K562 (cell line): ENCODE data around the gene OR2B2. TPM values are rescaled to one million over a fixed set of nuclear protein-coding genes. Genes with fewer than 3 reads are reported as not detected.

Source experiments
- ATAC-seq: fragments of 200-7000 bp; cut with Tn5 transposase; 3 replicates; pipeline ENCODE4 v1.9.1; 2020; ENCODE audit warnings: moderate library complexity
- BruUV-seq: library from RNA; stranded (reverse); fragments of 400-500 nt; replicated peaks from 2 replicates; lab custom pipeline; 2021; lab: Mats Ljungman, UMichigan
- CTCF ChIA-PET: fragments of 300-600 bp; formaldehyde crosslinking; extraction: SDS; loops from one replicate; lab custom pipeline; 2021; ENCODE audit warnings: low intra/inter-chr PET ratio; lab: Yijun Ruan, JAX
- POLR2A ChIA-PET: fragments of 300-600, 350-650 bp; sonication (Branson Sonifier 250); formaldehyde crosslinking; extraction: SDS; loops from one replicate; lab custom pipeline; 2021; ENCODE audit warnings: antibody characterized with exemption, inconsistent platforms; lab: Yijun Ruan, JAX
- DNase-seq, 4 experiments: peaks; one replicate each; pipeline versions ENCODE4 v3.0.0 to v3.0.0-alpha.2; 2011 to 2018; ENCODE audit warnings: low spot score in 3 of 4, mixed read lengths in 3 of 4; ENCODE audit errors: extremely low read depth in 1 of 4
- FAIRE-seq: peaks from 2 replicates; lab custom pipeline; 2011; peaks lifted over from hg19 to GRCh38; lab: Jason Lieb, UNC
- H2AFZ ChIP-seq: 2 replicates; pipeline ENCODE4 v1.6.0; 2011; ENCODE audit warnings: low read depth, low read length, control low read depth, inconsistent platforms
- H3K27ac ChIP-seq: fragments of 200-600 bp; 3 replicates; pipeline ENCODE4 v1.8.0; 2011; ENCODE audit warnings: low read depth, mild to moderate bottlenecking, control low read depth, inconsistent platforms, low read length, moderate library complexity, mixed read lengths; ENCODE audit errors: extremely low read depth
- H3K27me3 ChIP-seq, 2 experiments: fragments of 300-600 bp in 1 of 2; 2 replicates in 1 of 2; 3 replicates in 1 of 2; pipeline versions ENCODE4 v1.6.0 to v1.8.0; 2011; ENCODE audit warnings: inconsistent platforms in 2 of 2, low read length in 2 of 2, mild to moderate bottlenecking in 1 of 2, mixed read lengths in 1 of 2, moderate library complexity in 1 of 2; ENCODE audit not compliant: control insufficient read depth in 2 of 2, insufficient read depth in 2 of 2
- H3K36me3 ChIP-seq: fragments of 300-600 bp; 3 replicates; pipeline ENCODE4 v1.8.0; 2011; ENCODE audit warnings: mild to moderate bottlenecking, low read length, inconsistent platforms; ENCODE audit not compliant: control insufficient read depth, insufficient read depth
- H3K4me1 ChIP-seq, 2 experiments: fragments of 200-600 bp in 1 of 2; replicated peaks in 1 of 2; 2 replicates in 1 of 2; 3 replicates in 1 of 2; pipeline versions ENCODE4 v1.5.1 to v1.8.0; 2011; ENCODE audit warnings: inconsistent platforms in 2 of 2, low read length in 2 of 2, mild to moderate bottlenecking in 1 of 2, mixed read lengths in 1 of 2, moderate library complexity in 1 of 2; ENCODE audit not compliant: control insufficient read depth in 2 of 2, insufficient read depth in 2 of 2
- H3K4me2 ChIP-seq: 2 replicates; pipeline ENCODE4 v1.6.1; 2011; ENCODE audit warnings: low read length, control low read depth, inconsistent platforms, mixed read lengths; ENCODE audit not compliant: insufficient read depth
- H3K4me3 ChIP-seq: fragments of 200-600 bp; sonication (generic), shearing (Covaris generic); 2 replicates; pipeline ENCODE4 v1.5.1; 2016; ENCODE audit warnings: control low read depth, inconsistent platforms
- H3K79me2 ChIP-seq: fragments of 200-600 bp; 3 replicates; pipeline ENCODE4 v1.8.0; 2011; ENCODE audit warnings: low read length, inconsistent platforms; ENCODE audit not compliant: control insufficient read depth, insufficient read depth
- H3K9ac ChIP-seq, 2 experiments: 2 replicates each; pipeline versions ENCODE4 v1.6.0 to v1.6.1; 2011; ENCODE audit warnings: low read depth in 2 of 2, low read length in 2 of 2, control low read depth in 1 of 2, inconsistent platforms in 1 of 2, mild to moderate bottlenecking in 1 of 2, mixed read lengths in 1 of 2; ENCODE audit not compliant: insufficient read depth in 1 of 2
- H3K9me1 ChIP-seq: one replicate; pipeline ENCODE4 v1.6.0; 2011; ENCODE audit warnings: inconsistent platforms, mild to moderate bottlenecking, low read length, moderate library complexity; ENCODE audit not compliant: control insufficient read depth, insufficient read depth
- H3K9me3 ChIP-seq: replicated peaks from 2 replicates; pipeline ENCODE4 v1.5.1; 2011; ENCODE audit warnings: low read depth, low read length, inconsistent platforms; ENCODE audit not compliant: control insufficient read depth, insufficient read depth
- H4K20me1 ChIP-seq: replicated peaks from 2 replicates; pipeline ENCODE4 v1.6.1; 2011; ENCODE audit warnings: low read length, inconsistent platforms, mixed read lengths; ENCODE audit not compliant: control insufficient read depth, insufficient read depth
- CREB3 ChIP-seq: fragments of 450-650 bp; conservative IDR thresholded peaks from 2 replicates; pipeline ENCODE4 v1.6.1; 2016; ENCODE audit warnings: missing genetic modification characterization, low read depth, mild to moderate bottlenecking, missing compliant biosample characterization, moderate library complexity
- GABPB2 ChIP-seq: fragments of 250-450 bp; sonication (Bioruptor Pico); conservative IDR thresholded peaks from 2 replicates; pipeline ENCODE4 v1.5.1; 2021; ENCODE audit warnings: mild to moderate bottlenecking
- KDM5B ChIP-seq: fragments of 200-600 bp; sonication (generic); IDR thresholded peaks from 2 replicates; pipeline ENCODE4 v1.6.1; 2012; ENCODE audit warnings: low read depth, mild to moderate bottlenecking, moderate library complexity, low read length, control low read depth, inconsistent platforms; ENCODE audit not compliant: insufficient replicate concordance
- L3MBTL2 ChIP-seq: fragments of 450-650 bp; IDR thresholded peaks from 2 replicates; pipeline ENCODE4 v1.6.1; 2016; ENCODE audit warnings: mild to moderate bottlenecking, moderate library complexity
- LEF1 ChIP-seq: fragments of 450-650 bp; IDR thresholded peaks from 2 replicates; pipeline ENCODE4 v1.6.1; 2016; ENCODE audit warnings: mild to moderate bottlenecking
- MCM2 ChIP-seq: fragments of 450-650 bp; IDR thresholded peaks from 2 replicates; pipeline ENCODE4 v1.6.1; 2017; ENCODE audit warnings: low read depth, mild to moderate bottlenecking
- NR2C1 ChIP-seq, 2 experiments: fragments of 450-650 bp; IDR thresholded peaks; 2 replicates each; pipeline ENCODE4 v1.6.1; 2017; ENCODE audit warnings: mild to moderate bottlenecking in 2 of 2, antibody characterized with exemption in 1 of 2, inconsistent platforms in 1 of 2, missing compliant biosample characterization in 1 of 2, missing genetic modification characterization in 1 of 2
- RBM34 ChIP-seq: fragments of 200-400 bp; formaldehyde crosslinking; IDR thresholded peaks from 2 replicates; pipeline ENCODE4 v1.6.1; 2018; ENCODE audit warnings: low read length, borderline replicate concordance; ENCODE audit not compliant: insufficient read depth
- TBL1XR1 ChIP-seq, 2 experiments: IDR thresholded peaks; 2 replicates each; pipeline ENCODE4 v1.6.1; 2012; ENCODE audit warnings: improper control_type of control experiment in 2 of 2, low read length in 2 of 2, mild to moderate bottlenecking in 1 of 2
- ZEB2 ChIP-seq: fragments of 450-650 bp; IDR thresholded peaks from 2 replicates; pipeline ENCODE4 v1.6.1; 2016
- ZKSCAN8 ChIP-seq: fragments of 200-800 bp; sonication (Bioruptor generic); IDR thresholded peaks from 2 replicates; pipeline ENCODE4 v1.6.1; 2016; ENCODE audit warnings: missing genetic modification characterization, missing compliant biosample characterization
- ZNF134 ChIP-seq: fragments of 250-450 bp; sonication (Bioruptor Pico); conservative IDR thresholded peaks from 2 replicates; pipeline ENCODE4 v1.4.0; 2020
- ZNF384 ChIP-seq: IDR thresholded peaks from 2 replicates; pipeline ENCODE4 v1.6.1; 2012; ENCODE audit warnings: low read depth, low read length, improper control_type of control experiment
- ZNF445 ChIP-seq: fragments of 250-450 bp; sonication (Bioruptor Pico); IDR thresholded peaks from 2 replicates; pipeline ENCODE4 v1.4.0; 2020; ENCODE audit warnings: low read depth, mild to moderate bottlenecking, moderate library complexity
- ZNF717 ChIP-seq: fragments of 250-450 bp; sonication (Bioruptor Pico); IDR thresholded peaks from 2 replicates; pipeline ENCODE4 v1.5.0; 2021
- ZNF780A ChIP-seq: fragments of 250-450 bp; sonication (Bioruptor Pico); IDR thresholded peaks from 2 replicates; pipeline ENCODE4 v1.5.0; 2021; ENCODE audit warnings: mild to moderate bottlenecking
- WGBS: fragments of 100-300 bp; shearing (Covaris generic); methylation state at CpG from one replicate; pipeline ENCODE4 v1.1.6; 2016; ENCODE audit warnings: low coverage, mixed read lengths; ENCODE audit not compliant: insufficient coverage; ENCODE audit errors: missing lambda C conversion rate; 5-methylcytosine and 5-hydroxymethylcytosine counted together
- in situ Hi-C: fragments of 300-500 bp; cut with MboI; formaldehyde crosslinking; loops from 4 replicates; pipeline ENCODE4 v1.15.0; 2018; ENCODE audit warnings: inconsistent platforms, mixed read lengths
- intact Hi-C: fragments of 100-400 bp; cut with micrococcal nuclease; formaldehyde crosslinking; loops from 2 replicates; pipeline ENCODE4 v1.14.2; 2022
- polyA plus RNA-seq, 8 experiments: library from polyadenylated mRNA; depleted of rRNA in 4 of 8; stranded (reverse) in 5 of 8; unstranded in 3 of 8; fragments of >200 nt; fragmentation: Nextera tagmentation in 2 of 8; fragmentation: Illumina TruSeq in 1 of 8; extraction: Ambion mirVana in 2 of 8; extraction: Trizol in 1 of 8; gene quantifications; 2 replicates each; pipeline versions ENCODE4 v1.2.1 to v1.2.3, GENCODE V29; 2011 to 2014; ENCODE audit warnings: inconsistent platforms in 1 of 8, missing spikeins in 1 of 8
- total RNA-seq, 7 experiments: library from RNA; depleted of rRNA in 6 of 7; stranded (reverse); fragments of >200 nt in 6 of 7; fragmentation: Illumina TruSeq in 2 of 7; extraction: Trizol in 2 of 7; gene quantifications; 2 replicates each; pipeline versions ENCODE4 v1.2.1 to v1.2.3, GENCODE V29; 2011 to 2021; ENCODE audit warnings: low replicate concordance in 1 of 7

Gene OR2B2
- total and polyA plus RNA-seq, 9 of the 15 experiments (the other 6 are each of a cell fraction or from before 2014, with no cell fraction given): 0.24 TPM; not detected in 8

DNA sequence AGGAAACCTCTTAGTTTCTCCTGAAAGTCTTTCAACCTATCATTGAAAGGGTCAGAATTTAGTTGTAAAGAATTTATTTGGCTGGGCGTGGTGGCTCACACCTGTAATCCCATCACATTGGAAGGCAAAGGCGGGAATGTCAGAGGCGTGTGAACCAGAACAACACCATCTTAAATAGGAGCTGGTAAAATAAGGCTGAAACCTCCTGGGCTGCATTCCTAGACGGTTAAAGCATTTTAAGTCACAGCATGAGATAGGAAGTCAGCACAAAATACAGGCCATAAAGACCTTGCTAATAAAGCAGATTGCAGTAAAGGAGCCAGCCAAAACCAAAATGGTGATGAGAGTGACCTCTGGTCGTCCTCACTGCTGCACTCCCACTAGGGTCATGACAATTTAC lies 29.6 kb downstream of the OR2B2 start:
- H3K9me3 ChIP-seq: no peaks in the 10 kb centered on the region
- no peak overlapping the region for H3K4me3 ChIP-seq
- TF ChIP-seq ZNF134 (CRISPR knock-in tag) (no peak), NR2C1 (IDR thresholded peaks at IDR 0.05) (no peak), NR2C1 (tag; IDR thresholded peaks at IDR 0.05) (no peak), GABPB2 (CRISPR knock-in tag) (no peak), ZKSCAN8 (CRISPR knock-in tag) (no peak), RBM34 (no peak), ZEB2 (no peak)
- TF ChIP-seq, all 486 proteins: peak for 0
- H3K9ac ChIP-seq: no peak overlapping the region
- no peak for FAIRE-seq
- no peaks in the 10 kb centered on the region for H3K27me3 ChIP-seq
- WGBS: 66% methylated on average over 5 of the region's 5 CpGs
- POLR2A ChIA-PET: interaction anchor here (2.2 to 5.9 kb wide), 2 partner anchors 11 to 16 kb away, joined by 8 to 41 read pairs; a partner anchor contains a TSS
- no peak for DNase-seq
- H3K79me2 ChIP-seq: no peaks in the 10 kb centered on the region
- intact Hi-C loops (no loop called here), in situ Hi-C loops (no loop called here)
- no peaks in the 10 kb centered on the region for H3K9me1 ChIP-seq
- BruUV-seq: no TSS peak
- H4K20me1 ChIP-seq: no peaks in the 10 kb centered on the region
- H3K36me3 ChIP-seq: no peaks in the 10 kb centered on the region
- no peak overlapping the region for H3K27ac ChIP-seq
- ATAC-seq: no peak
- H2AFZ ChIP-seq: no peak overlapping the region
- CTCF ChIA-PET: no interaction called here
- H3K4me2 ChIP-seq: no peak overlapping the region
- H3K4me1 ChIP-seq: peaks cover 3 to 6% of the 10 kb centered on the region in 2 experiments; a peak in 3 of 5 replicates

DNA sequence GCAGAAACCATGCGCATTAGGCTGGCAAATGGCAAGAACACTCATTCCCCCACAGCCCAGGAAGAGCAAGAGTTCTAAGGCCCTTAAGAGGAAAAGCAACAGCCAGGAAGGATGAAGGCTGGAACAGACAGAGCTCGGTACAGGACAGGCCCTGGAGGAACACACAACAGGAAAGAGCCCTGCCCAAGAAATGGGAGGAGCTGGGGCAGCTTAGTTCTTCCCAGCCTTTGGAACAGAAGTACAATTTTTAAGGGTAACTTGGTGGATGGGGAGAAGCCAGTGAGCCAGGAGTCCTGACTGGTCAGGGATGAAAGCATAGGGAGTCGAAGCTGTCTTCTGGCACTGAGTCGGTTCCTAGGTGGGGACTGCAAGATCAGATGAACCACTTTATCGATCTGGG lies 32.4 kb downstream of the OR2B2 start:
- CTCF ChIA-PET: no interaction called here
- in situ Hi-C loops (no loop called here), intact Hi-C loops (no loop called here)
- H3K9me3 ChIP-seq: no peaks in the 10 kb centered on the region
- no peaks in the 10 kb centered on the region for H3K27me3 ChIP-seq
- POLR2A ChIA-PET: interaction anchor here (0.7 to 3.8 kb wide), 9 partner anchors 10 to 70 kb away, joined by 3 to 35 read pairs (median 8); a partner anchor contains a TSS
- FAIRE-seq (no peak), ATAC-seq (peak; percentile 65), DNase-seq (no peak)
- peak overlapping the region; percentile 68 for H2AFZ ChIP-seq
- H3K4me1 ChIP-seq: peaks cover 3 to 6% of the 10 kb centered on the region in 2 experiments; a peak in 3 of 5 replicates
- H3K9me1 ChIP-seq: no peaks in the 10 kb centered on the region
- no peak overlapping the region for H3K4me3 ChIP-seq
- TF ChIP-seq ZNF384: no peak
- TF ChIP-seq MCM2: no peak
- no peak for TF ChIP-seq LEF1
- TF ChIP-seq ZNF445: no peak
- no peak for TF ChIP-seq L3MBTL2
- no peak for TF ChIP-seq ZNF717 (CRISPR knock-in tag)
- no peak for TF ChIP-seq TBL1XR1 (IDR thresholded peaks at IDR 0.05; ENCODE audit: low read length in 2 of 2)
- no peak for TF ChIP-seq ZNF780A
- TF ChIP-seq KDM5B: no peak
- no peak for TF ChIP-seq CREB3 (tag)
- H3K79me2 ChIP-seq: no peaks in the 10 kb centered on the region
- H3K27ac ChIP-seq: no peak overlapping the region
- peak overlapping the region; percentile 3; the same call in 1 of the 2 replicates for H3K4me2 ChIP-seq
- no TSS peak for BruUV-seq
- H4K20me1 ChIP-seq: no peaks in the 10 kb centered on the region
- peak overlapping the region in 1 of 2 experiments; percentile 36; a peak in 1 of 4 replicates for H3K9ac ChIP-seq
- 41% methylated on average over 5 of the region's 5 CpGs for WGBS
- no peaks in the 10 kb centered on the region for H3K36me3 ChIP-seq
